Stimulated activated naive CD8-positive, alpha-beta T cell treated with anti-CD3 and anti-CD28 coated beads, Interleukin-15, Interleukin-2, amounts not matched to agents 100 ng/mL and 50 ng/mL, for 24 hours (primary cell): Measurements from ENCODE around the gene ZNF423.

Experiments
- H3K27ac Mint-ChIP-seq: one replicate; pipeline ENCODE4 v1.8.0; 2021; ENCODE audit warnings: mild to moderate bottlenecking, mixed read lengths
- H3K27me3 Mint-ChIP-seq: one replicate; pipeline ENCODE4 v1.8.0; 2021; ENCODE audit warnings: mixed read lengths
- H3K36me3 Mint-ChIP-seq: one replicate; pipeline ENCODE4 v1.8.0; 2021; ENCODE audit warnings: low read depth, mixed read lengths
- H3K4me1 Mint-ChIP-seq: one replicate; pipeline ENCODE4 v1.8.0; 2021; ENCODE audit warnings: low read depth, mixed read lengths
- H3K4me3 Mint-ChIP-seq: one replicate; pipeline ENCODE4 v1.8.0; 2021; ENCODE audit warnings: mild to moderate bottlenecking, mixed read lengths
- H3K9me3 Mint-ChIP-seq: one replicate; pipeline ENCODE4 v1.8.0; 2021; ENCODE audit warnings: mixed read lengths

Gene ZNF423

GRCh38 chr16:49855822-49856671, at the start of gene ZNF423:
Gene ZNF423, minus strand, starts transcription at chr16:49856112. Its CDS starts 338 bp downstream, at chr16:49855774.
- H3K4me1 Mint-ChIP-seq, result peaks cover 12% of the 10 kb centered on the region
- H3K9me3 Mint-ChIP-seq, result no peaks in the 10 kb centered on the region
- H3K36me3 Mint-ChIP-seq, result no peaks in the 10 kb centered on the region
- peaks cover 42% of the 10 kb centered on the region for H3K27me3 Mint-ChIP-seq
- H3K4me3 Mint-ChIP-seq, result peak within 1 kb of the TSS; percentile 62
- H3K27ac Mint-ChIP-seq, result no peak within 1 kb of the TSS

DNA sequence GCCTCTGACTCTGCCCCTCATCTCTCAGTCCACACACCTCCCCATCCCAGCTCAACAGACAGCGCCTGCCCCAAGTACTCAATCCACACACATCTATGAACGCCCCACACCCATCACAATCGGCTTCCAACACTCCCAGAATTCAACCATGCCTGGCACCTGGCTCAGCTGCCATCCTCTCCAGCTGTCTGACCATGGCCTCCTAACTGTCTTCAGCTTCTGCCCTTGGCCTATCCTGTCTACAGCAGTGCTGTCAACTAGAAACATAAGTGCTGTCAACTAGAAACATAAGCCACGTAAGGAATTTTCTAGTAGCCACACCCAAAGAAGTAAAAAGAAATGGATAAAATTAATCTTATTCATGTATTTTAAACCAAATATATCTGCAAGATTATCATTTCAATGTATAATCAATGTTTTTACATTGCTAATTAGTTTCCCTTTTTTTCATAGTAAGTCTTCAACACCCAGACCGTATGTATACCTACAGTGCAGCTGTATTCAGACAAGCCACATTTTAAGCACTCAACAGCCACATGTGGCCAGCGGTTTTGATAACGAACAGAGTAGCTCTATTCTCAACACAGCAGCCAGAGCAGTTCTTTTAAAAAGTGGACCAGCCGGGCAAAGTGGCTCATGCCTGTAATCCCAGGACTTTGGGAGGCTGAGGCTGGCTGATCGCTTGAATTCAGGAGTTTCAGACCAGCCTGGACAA, 48.6 kb upstream of the ZNF423 start:
- Mint-ChIP-seq H3K9me3 (no peaks in the 10 kb centered on the region), H3K4me3 (no peak overlapping the region), H3K27me3 (no peaks in the 10 kb centered on the region), H3K27ac (no peak overlapping the region), H3K4me1 (no peaks in the 10 kb centered on the region), H3K36me3 (no peaks in the 10 kb centered on the region)

- Mint-ChIP-seq H3K27me3 (no peaks in the 10 kb centered on the region), H3K4me3 (no peak overlapping the region), H3K9me3 (no peaks in the 10 kb centered on the region), H3K27ac (no peak overlapping the region), H3K36me3 (no peaks in the 10 kb centered on the region), H3K4me1 (no peaks in the 10 kb centered on the region)
Observed at GRCh38 chr16:49902908-49903307, 47.0 kb upstream of the ZNF423 start.

DNA sequence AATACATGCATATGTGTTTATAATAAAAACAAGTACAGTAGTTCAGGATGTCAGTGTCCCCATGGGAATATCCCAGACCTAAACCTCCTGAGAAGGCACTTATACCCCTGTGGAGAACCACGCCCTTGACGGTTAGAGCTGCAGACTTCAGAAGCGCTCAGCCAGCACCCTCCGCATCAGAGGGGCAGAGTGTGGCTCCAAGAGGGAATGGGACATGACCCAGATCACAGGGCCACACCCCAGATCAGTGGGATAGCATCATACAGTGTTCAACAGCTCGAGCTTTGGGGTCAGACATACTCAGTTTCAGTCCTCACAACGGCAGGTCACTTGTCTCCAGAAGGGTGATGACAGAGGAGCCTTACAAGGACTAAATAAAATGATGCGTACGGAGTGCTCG, 45.8 kb upstream of the ZNF423 start:
- Mint-ChIP-seq H3K4me1 (no peaks in the 10 kb centered on the region), H3K4me3 (no peak overlapping the region), H3K27ac (no peak overlapping the region), H3K36me3 (no peaks in the 10 kb centered on the region), H3K9me3 (no peaks in the 10 kb centered on the region), H3K27me3 (no peaks in the 10 kb centered on the region)

DNA sequence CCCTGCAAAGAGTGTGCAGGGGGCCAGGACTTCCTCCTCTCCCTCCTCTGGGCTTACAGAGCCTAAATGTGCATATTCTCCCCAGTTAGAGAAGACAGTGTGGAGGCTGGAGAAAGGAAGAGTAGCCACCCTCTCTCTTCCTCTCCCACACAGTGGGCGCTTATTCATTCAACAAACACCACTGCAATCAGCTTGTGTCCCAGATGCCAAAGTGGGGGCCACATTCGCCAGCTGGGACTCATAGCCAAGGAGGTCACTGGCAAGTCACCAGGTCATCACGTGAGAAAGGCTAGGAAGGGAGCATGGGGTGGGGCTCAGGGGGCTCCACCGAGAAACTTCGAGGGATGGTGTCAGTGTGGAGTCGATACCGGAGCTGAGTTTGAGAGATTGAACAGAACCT, 45.0 kb upstream of the ZNF423 start:
- H3K27me3 Mint-ChIP-seq, result no peaks in the 10 kb centered on the region
- H3K27ac Mint-ChIP-seq, result no peak overlapping the region
- H3K4me3 Mint-ChIP-seq, result no peak overlapping the region
- H3K4me1 Mint-ChIP-seq, result no peaks in the 10 kb centered on the region
- no peaks in the 10 kb centered on the region for H3K36me3 Mint-ChIP-seq
- no peaks in the 10 kb centered on the region for H3K9me3 Mint-ChIP-seq

DNA sequence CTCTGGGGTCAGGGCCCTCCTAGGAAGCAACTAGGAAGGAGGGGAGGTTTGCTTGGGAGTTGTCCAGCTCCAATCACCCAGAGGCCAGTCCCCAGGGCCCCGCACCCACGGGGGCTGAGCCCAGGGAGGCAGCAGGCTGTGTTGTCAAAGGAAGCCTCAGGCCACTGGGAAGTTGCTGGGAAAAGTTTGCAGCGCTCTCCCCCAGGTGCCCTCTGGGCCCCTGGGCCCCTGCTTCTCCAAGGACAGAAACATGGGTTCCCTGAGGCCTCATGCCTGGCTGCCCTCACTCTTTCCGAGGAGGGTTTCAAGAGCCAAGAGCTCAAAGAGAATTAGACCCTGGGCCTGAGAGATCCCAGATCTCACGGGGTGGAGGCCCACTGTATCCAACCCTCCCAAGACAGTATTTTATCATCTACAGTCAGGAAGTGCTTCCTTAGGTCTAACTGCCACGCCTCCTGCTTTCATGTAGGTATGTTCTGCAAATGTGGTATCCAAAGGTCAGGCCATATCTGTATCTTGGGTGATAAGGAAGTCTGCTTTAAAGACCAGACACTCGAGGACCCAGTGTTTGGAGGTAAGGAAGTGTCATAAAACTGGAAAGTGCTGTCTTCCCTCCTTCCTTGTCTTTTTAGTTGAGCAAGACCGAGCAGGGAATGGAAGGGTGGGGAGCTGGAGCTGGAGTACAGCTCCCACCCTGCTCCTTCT, 44.2 kb upstream of the ZNF423 start:
- H3K4me1 Mint-ChIP-seq, result no peaks in the 10 kb centered on the region
- H3K4me3 Mint-ChIP-seq, result no peak overlapping the region
- H3K9me3 Mint-ChIP-seq, result no peaks in the 10 kb centered on the region
- no peaks in the 10 kb centered on the region for H3K27me3 Mint-ChIP-seq
- H3K27ac Mint-ChIP-seq, result no peak overlapping the region
- no peaks in the 10 kb centered on the region for H3K36me3 Mint-ChIP-seq

- Mint-ChIP-seq H3K27me3 (peaks cover 4% of the 10 kb centered on the region), H3K4me1 (no peaks in the 10 kb centered on the region), H3K9me3 (no peaks in the 10 kb centered on the region), H3K4me3 (no peak overlapping the region), H3K36me3 (no peaks in the 10 kb centered on the region), H3K27ac (no peak overlapping the region)
Observed at GRCh38 chr16:49896447-49896964, 40.6 kb upstream of the ZNF423 start.

DNA sequence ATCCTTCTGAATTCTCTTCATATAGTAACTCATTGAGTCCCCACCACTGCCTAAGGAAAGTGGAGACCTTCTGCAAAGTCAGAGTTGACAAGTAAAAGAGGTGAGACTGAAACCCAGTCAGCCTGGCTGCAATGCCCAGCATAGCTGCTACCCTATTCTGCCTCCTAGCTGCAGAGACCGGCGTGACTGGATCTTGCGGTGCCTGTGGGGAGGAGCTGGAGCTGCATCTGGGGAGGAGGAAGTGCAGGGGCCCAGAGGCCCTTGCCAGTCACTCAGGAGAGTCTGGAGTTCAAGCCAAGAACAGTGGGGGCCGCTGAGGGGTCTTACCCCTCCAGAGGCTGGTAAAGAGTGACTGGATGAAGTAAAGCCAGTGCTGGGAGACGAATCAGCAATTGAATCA, 35.0 kb upstream of the ZNF423 start:
- H3K9me3 Mint-ChIP-seq, result peaks cover 3% of the 10 kb centered on the region
- no peaks in the 10 kb centered on the region for H3K4me1 Mint-ChIP-seq
- peaks cover 11% of the 10 kb centered on the region for H3K27me3 Mint-ChIP-seq
- H3K27ac Mint-ChIP-seq, result no peak overlapping the region
- H3K36me3 Mint-ChIP-seq, result no peaks in the 10 kb centered on the region
- H3K4me3 Mint-ChIP-seq, result no peak overlapping the region

- Mint-ChIP-seq H3K27me3 (peaks cover 11% of the 10 kb centered on the region), H3K27ac (no peak overlapping the region)
Observed at GRCh38 chr16:49889725-49890397, 33.9 kb upstream of the ZNF423 start.

GRCh38 chr16:49886554-49887094, 30.7 kb upstream of the ZNF423 start:
- Mint-ChIP-seq H3K4me1 (no peaks in the 10 kb centered on the region), H3K4me3 (no peak overlapping the region), H3K27me3 (peaks cover 12% of the 10 kb centered on the region), H3K27ac (no peak overlapping the region), H3K36me3 (no peaks in the 10 kb centered on the region), H3K9me3 (peaks cover 3% of the 10 kb centered on the region)

More at GRCh38 chr16:49889725-49890397, 33.9 kb upstream of the ZNF423 start:
- no peaks in the 10 kb centered on the region for H3K4me1 Mint-ChIP-seq
- H3K9me3 Mint-ChIP-seq, result peaks cover 3% of the 10 kb centered on the region
- no peak overlapping the region for H3K4me3 Mint-ChIP-seq
- no peaks in the 10 kb centered on the region for H3K36me3 Mint-ChIP-seq

DNA sequence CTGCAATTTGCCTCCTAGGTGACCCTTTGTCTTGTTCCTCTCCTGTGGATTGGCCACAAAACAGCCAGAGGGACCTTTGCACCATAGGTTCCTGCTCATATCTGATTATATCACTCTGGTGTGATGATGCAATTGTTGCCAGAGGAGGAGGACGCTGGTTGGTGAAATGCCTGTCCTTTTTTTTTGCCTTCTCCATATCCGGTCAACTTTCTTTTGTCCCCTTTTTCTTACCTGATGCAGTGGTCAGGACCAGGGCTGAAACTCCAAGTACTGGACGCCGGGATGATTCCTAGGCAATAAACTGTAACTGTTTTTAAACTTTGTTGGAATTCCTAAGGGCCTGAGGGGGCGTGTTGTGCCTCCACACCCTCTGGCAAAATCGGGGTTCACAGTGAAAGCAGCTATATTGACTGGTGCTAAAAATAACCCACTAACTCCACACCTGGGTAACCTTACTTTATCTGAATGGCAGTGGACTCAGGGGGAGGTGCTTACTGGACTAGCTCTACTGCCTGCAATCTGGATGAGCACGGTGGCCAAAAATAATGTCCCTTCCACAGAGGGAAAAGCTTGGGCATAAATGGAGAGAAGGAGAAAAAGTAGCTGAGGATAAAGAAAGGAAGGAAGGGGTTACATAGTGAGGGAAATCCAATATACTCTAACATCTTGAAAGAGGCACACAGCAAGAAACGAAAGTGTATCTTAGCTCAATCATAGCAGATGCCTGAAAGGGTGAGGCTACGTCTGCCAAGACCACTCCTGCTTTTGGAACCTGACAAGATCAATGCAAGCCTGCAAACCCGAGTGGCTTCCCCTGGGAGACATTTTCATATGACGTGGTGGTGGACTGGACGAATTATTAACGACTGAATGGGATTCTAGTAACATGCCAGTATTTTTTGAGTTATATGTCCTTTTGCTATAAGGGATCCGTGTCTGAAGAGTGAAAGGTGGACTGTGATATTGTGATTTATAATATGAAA, 28.4 kb upstream of the ZNF423 start:
- no peaks in the 10 kb centered on the region for H3K9me3 Mint-ChIP-seq
- no peak overlapping the region for H3K4me3 Mint-ChIP-seq
- no peaks in the 10 kb centered on the region for H3K36me3 Mint-ChIP-seq
- H3K4me1 Mint-ChIP-seq, result no peaks in the 10 kb centered on the region
- H3K27me3 Mint-ChIP-seq, result peaks cover 9% of the 10 kb centered on the region
- H3K27ac Mint-ChIP-seq, result no peak overlapping the region

DNA sequence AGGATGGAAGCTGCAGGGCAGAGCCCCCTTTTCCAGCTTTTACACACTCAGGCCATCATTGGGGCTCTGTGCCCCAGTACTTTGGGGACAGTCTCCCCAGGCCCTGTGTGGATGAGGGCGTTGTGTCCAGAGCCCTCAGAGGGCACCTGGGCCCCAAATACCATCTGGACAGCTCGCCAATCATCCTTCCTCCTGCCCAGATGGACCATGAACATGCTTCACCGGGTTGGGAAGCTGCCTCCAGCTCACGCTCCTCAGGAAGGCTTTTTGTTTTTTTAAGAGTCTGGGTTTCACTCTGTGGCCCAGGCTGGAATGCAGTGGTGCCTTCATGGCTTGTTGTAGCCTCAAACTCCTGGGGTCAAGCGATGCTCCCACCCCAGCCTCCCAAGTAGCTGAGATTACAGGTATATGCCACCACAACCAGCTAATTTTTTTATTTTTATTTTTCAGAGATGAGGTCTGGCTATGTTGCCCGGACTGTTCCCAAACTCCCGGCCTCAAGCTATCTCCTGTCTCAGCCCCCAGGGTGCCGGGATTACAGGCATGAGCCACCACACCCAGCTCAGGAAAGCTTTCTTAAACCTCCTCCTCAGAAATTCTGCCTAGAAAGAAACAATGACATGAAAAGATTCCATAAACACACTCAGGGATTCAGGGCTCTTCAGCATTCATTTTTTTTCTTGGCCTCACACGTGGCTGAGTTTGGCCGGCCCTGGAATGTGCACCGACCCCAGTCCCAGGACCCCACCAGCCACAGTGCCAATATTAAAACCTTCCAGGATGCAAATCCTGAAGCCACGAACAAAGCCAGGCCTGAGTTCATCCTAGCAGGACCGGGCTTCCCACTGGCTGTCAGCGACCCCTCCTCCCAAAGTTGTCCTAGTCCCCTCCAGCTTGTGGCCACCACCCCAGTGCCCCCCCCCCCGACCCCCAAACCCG, 27.4 kb upstream of the ZNF423 start:
- Mint-ChIP-seq H3K4me3 (no peak overlapping the region), H3K27me3 (peaks cover 14% of the 10 kb centered on the region), H3K9me3 (no peaks in the 10 kb centered on the region), H3K36me3 (no peaks in the 10 kb centered on the region), H3K27ac (no peak overlapping the region), H3K4me1 (no peaks in the 10 kb centered on the region)
